HG03139 (cell line): Measurements from ENCODE around the gene SHF.
"Not testable (repeated sequence)": the region's sequence is repeated elsewhere in the genome, so short reads cannot be mapped to it uniquely, and the experiment has no call there.

Source experiments
- ATAC-seq: cut with Tn5 transposase; IDR thresholded peaks from one replicate; pipeline ENCODE4 v1.9.1; 2021; ENCODE audit not compliant: unreplicated experiment

SHF gene

DNA sequence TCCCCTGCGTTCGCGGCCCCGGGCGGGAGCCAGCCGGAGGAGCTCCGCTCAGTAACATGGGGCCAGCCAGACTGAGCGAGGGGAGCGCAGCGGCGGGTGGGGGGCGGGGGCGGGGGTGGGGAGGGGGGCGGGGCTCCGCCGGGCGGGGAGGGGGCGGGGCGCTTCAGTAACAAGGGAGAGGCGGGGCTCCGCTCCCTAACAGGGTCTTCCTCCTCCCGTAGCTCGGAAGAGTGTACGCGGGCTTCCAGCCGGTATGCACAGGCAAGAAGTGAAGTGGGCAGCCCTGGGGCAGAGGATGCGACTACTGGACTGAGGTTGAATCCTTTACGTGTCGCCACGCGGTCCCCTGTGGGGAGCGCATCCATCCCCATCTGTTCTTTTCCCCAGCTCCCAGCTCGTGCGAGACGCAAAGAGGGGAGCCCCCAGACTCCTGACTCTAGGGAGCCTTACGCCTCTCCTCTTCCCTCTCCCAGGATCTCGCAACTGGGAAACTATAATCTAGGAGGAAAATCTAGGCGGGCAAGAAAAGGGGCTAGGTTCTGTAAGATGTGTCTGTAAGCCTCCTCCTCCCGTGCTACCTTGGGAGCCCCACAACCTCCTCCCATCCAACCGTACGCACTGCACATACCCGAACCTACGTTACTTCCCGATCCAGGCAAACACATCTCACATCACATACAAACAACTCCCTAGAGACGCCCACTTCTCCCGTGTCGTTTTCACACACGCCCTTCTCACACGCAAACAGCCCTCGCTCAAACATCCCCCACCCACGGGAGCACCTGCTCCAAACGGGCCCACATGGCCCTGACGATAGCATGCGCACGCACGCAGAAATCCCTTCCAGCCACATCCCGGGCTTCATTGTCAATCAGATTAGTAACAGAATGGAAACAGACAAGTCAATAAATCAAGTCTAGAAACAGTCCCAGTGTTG lies at the start of gene SHF:
Gene SHF, minus strand, starts transcription at position 73 of the 937 bp plus-strand sequence. Its CDS starts 15 bp downstream, at position 58.
- ATAC-seq, result no peak

GRCh38 chr15:45236806-45237205 lies 49.0 kb upstream of the SHF start:
- not testable (repeated sequence) for ATAC-seq

DNA sequence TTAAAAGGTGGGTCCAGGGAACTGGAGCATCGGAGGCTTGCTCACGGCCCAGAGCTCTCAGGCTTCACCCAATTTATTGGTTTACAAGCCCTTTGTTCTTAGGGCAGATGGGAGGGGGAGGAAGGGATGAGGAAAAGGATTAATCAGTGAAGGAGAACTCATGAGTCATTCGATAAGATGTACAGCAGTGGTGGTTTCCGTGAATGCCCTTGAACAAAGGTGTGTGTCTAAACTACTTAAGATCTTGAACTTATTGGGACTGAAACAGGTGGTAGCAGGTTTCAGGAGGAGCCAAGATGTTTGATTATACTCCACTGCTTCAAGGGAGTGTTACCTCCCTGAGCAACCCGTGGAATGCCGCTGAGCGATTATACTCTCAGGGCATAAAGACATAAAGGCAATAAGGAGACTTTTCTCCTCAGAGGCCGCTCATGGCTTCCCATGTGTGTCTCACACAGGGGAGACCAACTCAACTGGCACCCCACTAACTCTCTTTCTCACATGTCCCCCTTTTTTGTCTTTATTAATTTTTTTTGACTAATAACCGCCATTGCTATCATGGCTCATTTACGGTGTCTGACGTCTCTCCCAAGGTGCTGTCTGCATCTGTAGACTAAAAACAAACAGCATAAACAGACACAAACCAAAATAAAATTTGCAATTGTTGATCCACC lies 46.9 kb upstream of the SHF start:
- ATAC-seq, result no peak

GRCh38 chr15:45231864-45232562 lies 44.2 kb upstream of the SHF start:
- ATAC-seq, result no peak

- ATAC-seq, result no peak
Observed at GRCh38 chr15:45231132-45231531, 43.4 kb upstream of the SHF start.

DNA sequence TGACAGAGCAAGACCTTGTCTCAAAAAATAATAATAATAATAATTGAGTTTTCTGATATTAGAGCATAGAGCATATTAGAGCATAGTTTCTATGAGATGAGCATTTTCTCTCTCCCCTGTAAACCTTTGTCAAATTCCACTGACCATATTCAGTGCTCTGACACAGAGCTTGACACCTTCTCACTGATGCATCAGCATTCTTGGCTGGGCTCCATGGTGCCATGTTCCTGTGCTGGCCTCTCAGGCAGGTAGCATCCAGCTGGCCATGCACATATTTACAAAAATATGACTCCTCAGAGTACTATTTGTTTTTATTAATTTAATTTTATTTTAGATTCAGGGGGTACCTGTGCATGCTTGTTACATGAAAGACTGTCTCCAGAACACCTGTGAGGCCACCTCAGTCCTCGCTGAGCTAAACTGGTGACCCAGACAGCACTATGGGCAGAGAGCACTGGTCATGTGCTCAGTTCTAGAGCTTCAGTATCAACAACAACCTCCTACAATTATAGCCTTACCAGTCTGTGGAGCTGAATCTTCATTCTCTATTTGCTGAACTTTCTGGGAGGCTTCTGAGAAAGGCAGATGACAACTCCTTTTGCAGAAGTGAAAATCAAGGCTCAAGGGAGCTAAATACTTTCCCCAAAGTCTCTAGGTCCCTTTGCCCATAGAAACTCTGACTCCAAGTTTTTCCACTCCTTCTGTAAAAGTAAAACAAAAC lies 42.6 kb upstream of the SHF start:
- no peak for ATAC-seq

GRCh38 chr15:45228931-45229330 lies 41.2 kb upstream of the SHF start:
- ATAC-seq, result no peak

DNA sequence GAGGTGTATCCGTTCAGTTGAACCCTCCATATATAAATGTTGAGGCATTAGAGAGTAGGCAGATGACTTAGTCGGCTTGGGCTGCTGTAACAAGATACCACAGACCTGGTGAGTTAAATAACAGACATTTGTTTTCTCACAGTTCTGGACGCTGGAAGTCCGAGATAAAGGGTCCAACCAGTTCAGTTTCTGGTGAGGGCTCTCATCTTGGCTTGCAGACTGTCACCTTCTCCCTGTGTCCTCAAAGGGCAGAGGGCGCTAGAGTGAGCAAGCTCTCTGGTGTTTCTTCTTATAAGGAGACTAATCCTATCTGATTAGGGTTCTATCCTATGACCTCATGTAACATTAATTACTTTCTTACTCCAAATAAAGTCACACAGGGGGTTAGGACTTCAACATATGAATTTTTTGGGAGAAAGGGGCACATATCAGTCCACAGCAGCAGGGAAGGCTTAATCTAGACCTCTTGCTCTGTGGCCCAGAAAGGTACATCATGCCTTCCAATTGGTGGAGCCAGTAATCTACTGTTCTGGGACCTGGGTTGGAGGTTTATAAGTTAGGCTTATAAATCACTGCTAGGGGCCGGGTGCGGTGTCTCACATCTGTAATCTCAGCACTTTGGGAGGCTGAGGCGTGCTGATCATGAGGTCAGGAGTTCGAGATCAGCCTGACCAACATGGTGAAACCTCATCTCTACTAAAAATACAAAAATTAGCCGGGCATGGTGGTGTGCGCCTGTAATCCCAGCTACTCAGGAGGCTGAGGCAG lies 37.9 kb upstream of the SHF start:
- no peak for ATAC-seq

- ATAC-seq, result no peak
Observed at GRCh38 chr15:45224621-45225217, 37.0 kb upstream of the SHF start.

- no peak for ATAC-seq
Observed at GRCh38 chr15:45221967-45222366, 34.2 kb upstream of the SHF start.

DNA sequence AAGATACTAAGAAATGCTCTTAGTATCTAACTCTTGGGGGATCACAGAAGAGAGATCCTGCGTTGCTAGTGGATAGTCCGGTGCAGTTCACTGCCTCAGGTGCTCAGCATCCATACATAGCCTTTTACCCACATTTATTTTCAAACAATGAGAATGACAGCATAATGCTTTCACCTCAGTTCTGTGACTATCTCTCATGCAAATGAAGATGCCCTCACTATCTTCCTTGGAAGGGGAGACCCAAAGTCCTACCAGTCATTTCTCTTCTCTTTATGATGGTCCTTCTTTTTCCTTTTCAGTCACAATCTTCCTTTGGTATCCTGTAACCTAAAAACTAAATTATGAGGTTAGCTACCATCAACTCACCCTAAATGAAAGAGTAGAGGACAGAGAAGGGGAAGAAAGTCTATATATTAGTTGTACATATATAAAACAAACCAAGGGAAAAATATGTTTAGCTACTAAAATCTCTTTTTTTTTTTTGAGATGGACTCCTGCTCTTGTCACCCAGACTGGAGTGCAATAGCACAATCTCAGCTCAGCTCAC lies 33.4 kb upstream of the SHF start:
- no peak for ATAC-seq

DNA sequence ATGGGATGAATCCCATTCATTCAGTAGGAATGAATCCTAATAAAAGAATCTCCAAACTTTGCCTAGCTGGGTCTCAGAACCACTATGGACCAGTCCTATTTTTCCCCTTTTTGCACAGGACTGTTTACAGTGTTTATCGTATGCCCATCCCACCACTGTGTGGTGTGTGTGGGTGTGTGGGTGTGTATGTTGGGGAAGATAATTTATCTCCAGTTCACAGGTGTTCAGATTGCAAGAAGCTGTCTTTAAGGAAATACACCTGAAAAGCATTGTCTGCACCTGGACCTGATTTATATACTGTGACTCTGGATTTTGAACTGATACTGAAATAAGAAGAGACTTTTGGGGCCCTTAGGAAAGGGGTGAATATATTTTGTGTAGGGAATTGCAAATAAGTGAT lies 24.7 kb upstream of the SHF start:
- no peak for ATAC-seq

- no peak for ATAC-seq
Observed at GRCh38 chr15:45205192-45205591, 17.4 kb upstream of the SHF start.

DNA sequence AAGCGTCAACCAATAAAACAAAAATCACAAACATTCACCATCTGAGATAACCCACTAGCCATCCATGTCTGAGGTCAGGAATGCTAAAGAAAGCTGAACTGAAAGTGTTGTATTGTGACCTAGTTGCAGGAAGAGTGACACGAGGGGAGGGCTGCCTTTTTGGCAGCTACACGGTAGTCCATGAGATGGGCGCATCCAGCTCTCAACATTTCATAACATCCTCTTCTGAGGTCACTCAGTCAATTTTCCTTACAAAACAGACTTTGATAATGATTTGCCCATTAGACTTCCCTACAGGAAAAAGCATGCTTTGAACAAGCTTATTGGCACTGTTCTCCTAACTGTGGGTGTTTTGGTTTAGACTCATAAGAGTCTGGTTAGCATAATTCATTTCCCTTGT lies 15.4 kb upstream of the SHF start:
- ATAC-seq, result no peak

DNA sequence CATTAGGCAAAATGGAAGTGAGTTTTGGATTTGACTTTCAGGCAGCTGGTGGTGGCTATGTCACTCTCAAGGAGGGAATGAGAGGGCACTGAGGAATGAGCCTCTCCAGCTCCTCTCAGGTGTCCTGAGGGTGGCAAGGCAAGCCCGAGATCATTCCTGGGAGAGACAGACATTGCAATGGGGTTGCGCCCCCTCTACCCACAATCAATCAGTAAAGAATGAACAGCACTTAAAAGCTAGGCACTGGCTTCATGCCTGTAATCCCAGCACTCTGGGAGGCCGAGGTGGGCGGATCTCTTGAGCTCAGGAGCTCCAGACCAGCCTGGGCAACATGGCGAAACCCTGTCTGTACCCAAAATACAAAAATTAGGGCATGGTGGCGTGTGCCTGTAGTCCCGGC lies 14.1 kb upstream of the SHF start:
- ATAC-seq, result no peak

DNA sequence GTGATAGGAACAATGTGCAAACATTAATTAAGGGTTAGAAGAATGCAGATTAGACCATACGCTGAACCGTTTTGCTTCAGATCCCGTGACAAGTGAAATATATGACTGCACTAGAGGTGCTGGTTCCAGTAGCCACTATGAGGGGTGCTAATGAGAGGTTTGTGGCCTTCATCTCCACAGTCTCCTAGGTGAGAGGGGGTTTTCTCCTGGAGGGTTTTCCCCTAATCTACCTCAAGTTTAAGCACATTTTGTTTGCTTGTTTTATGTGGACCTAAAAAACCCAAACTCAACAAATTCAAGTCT lies 13.7 kb upstream of the SHF start:
- ATAC-seq, result no peak

- no peak for ATAC-seq
Observed at GRCh38 chr15:45200799-45201556, 13.2 kb upstream of the SHF start.

DNA sequence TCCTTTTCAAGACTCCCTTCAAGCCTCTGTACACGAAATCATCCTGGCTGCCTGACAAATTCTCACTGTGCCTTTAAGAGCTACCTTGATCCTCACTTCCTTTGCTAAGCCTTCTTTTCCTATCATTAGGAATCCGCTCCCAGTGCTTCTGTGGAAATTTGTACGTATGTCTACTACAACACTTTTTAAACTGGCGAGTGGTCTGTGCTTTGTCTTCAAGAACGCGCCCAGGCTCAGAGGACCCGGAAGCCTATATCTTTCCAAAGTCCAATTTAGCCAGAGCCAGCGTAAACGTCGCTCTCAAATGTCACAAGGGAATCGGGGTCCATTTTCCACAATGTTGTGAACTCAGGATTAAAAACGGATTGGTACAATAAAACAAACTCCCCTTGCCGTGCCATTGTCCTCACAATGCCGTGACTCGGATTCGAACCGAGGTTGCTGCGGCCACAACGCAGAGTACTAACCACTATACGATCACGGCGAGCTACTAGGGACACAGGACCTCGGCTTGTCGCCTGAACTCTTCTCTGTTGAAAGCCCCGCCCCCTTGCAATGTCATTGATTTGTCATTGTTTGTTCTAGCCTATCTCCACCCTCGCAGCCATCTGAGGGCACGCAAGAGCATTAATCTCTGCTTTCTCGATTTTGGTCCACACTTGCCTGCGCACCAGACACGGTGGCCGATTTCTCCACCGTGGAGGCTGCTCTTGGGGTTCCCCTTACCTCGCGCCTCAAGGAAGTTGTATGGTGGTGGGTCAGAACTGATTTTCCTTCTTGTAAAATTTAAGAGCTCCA lies 12.4 kb upstream of the SHF start:
- peak; percentile 38 for ATAC-seq
